Epithelial cell of proximal tubule (primary cell): ENCODE data around the gene MMP11. TPM values are rescaled to one million over a fixed set of nuclear protein-coding genes. Genes with fewer than 3 reads are reported as not detected.

Experiments
- DNase-seq: peaks from one replicate; pipeline ENCODE4 v3.0.0-alpha.2; 2011; ENCODE audit warnings: low read depth
- H3K4me3 ChIP-seq: 2 replicates; pipeline ENCODE4 v1.5.1; 2011; ENCODE audit warnings: low read depth, mild to moderate bottlenecking, low read length
- CTCF ChIP-seq: conservative IDR thresholded peaks from 2 replicates; pipeline ENCODE4 v1.5.1; 2012; ENCODE audit warnings: low read depth, mild to moderate bottlenecking, low read length
- total RNA-seq: library from RNA; depleted of rRNA; stranded (reverse); fragments of >200 nt; gene quantifications from 2 replicates; pipeline ENCODE4 v1.2.3, GENCODE V29; 2015

The MMP11 gene
- total RNA-seq, 1 donor from 2014 or later, result 22.3 TPM

- no peak for TF ChIP-seq CTCF
- no peak overlapping the region for H3K4me3 ChIP-seq
- DNase-seq, result no peak
Measured at GRCh38 chr22:23774922-23775436, 2.3 kb downstream of the MMP11 start.

- no peak overlapping the region for H3K4me3 ChIP-seq
- TF ChIP-seq CTCF, result no peak
- no peak for DNase-seq
Measured at GRCh38 chr22:23775779-23776375, 3.2 kb downstream of the MMP11 start.

GRCh38 chr22:23777776-23778576 is 5.3 kb downstream of the MMP11 start:
- DNase-seq, result no peak
- H3K4me3 ChIP-seq, result no peak overlapping the region
- TF ChIP-seq CTCF, result no peak

GRCh38 chr22:23778577-23778900 is 5.9 kb downstream of the MMP11 start:
- no peak for DNase-seq
- TF ChIP-seq CTCF, result no peak
- H3K4me3 ChIP-seq, result no peak overlapping the region

GRCh38 chr22:23779083-23779482 is 6.4 kb downstream of the MMP11 start:
- DNase-seq, result no peak
- H3K4me3 ChIP-seq, result no peak overlapping the region
- TF ChIP-seq CTCF, result no peak

GRCh38 chr22:23779731-23780130 is 7.1 kb downstream of the MMP11 start:
- DNase-seq, result no peak
- no peak overlapping the region for H3K4me3 ChIP-seq
- TF ChIP-seq CTCF, result no peak
